ENCODE data around the gene IFRD1.
"Not testable (repeated sequence)": the region's sequence is repeated elsewhere in the genome, so short reads cannot be mapped to it uniquely, and the experiment has no call there.

IFRD1 gene

GRCh38 chr7:112492186-112492585 is 41.9 kb downstream of the IFRD1 start:
- DNase-seq: no peak

GRCh38 chr7:112494656-112495055 is 44.4 kb downstream of the IFRD1 start:
- no peak for DNase-seq

- DNase-seq: no peak
Measured at GRCh38 chr7:112495156-112495788, 45.0 kb downstream of the IFRD1 start.

GRCh38 chr7:112495810-112496462 is 45.7 kb downstream of the IFRD1 start:
- DNase-seq: no peak

- no peak for DNase-seq
Measured at GRCh38 chr7:112497481-112497880, 47.2 kb downstream of the IFRD1 start.

- DNase-seq: no peak
Measured at GRCh38 chr7:112500619-112501018, 50.4 kb downstream of the IFRD1 start.

- DNase-seq: no peak
Measured at GRCh38 chr7:112501801-112502503, 51.7 kb downstream of the IFRD1 start.

GRCh38 chr7:112502700-112503099 is 52.4 kb downstream of the IFRD1 start:
- DNase-seq: no peak

GRCh38 chr7:112503361-112503972 is 53.2 kb downstream of the IFRD1 start:
- no peak for DNase-seq

- no peak for DNase-seq
Measured at GRCh38 chr7:112504093-112504695, 53.9 kb downstream of the IFRD1 start.

- DNase-seq: no peak
Measured at GRCh38 chr7:112505495-112505894, 55.2 kb downstream of the IFRD1 start.

GRCh38 chr7:112508404-112508803 is 58.1 kb downstream of the IFRD1 start:
- no peak for DNase-seq

GRCh38 chr7:112509402-112509801 is 59.1 kb downstream of the IFRD1 start:
- DNase-seq: no peak

GRCh38 chr7:112510001-112510742 is 59.9 kb downstream of the IFRD1 start:
- DNase-seq: no peak

- no peak for DNase-seq
Measured at GRCh38 chr7:112510743-112511110, 60.5 kb downstream of the IFRD1 start.

GRCh38 chr7:112511451-112512202 is 61.4 kb downstream of the IFRD1 start:
- no peak for DNase-seq

GRCh38 chr7:112512451-112513210 is 62.4 kb downstream of the IFRD1 start:
- DNase-seq: no peak

GRCh38 chr7:112515989-112516388 is 65.7 kb downstream of the IFRD1 start:
- no peak for DNase-seq

GRCh38 chr7:112516418-112516817 is 66.2 kb downstream of the IFRD1 start:
- not testable (repeated sequence) for DNase-seq

- DNase-seq: no peak
Measured at GRCh38 chr7:112517487-112517886, 67.2 kb downstream of the IFRD1 start.

GRCh38 chr7:112520787-112521186 is 70.5 kb downstream of the IFRD1 start:
- no peak for DNase-seq
